ENCODE measurements around the gene RPL22L1.
A peak's percentile ranks its signal among the peaks of the same experiment; 100 is the strongest.

Gene RPL22L1

GRCh38 chr3:170909129-170909903 lies 39.3 kb upstream of the RPL22L1 start:
- H3K36me3 ChIP-seq (ENCODE audit: control insufficient read depth, low read length), result no peaks in the 10 kb centered on the region
- peak overlapping the region; percentile 32; the same call in 1 of the 2 replicates for H3K4me2 ChIP-seq (ENCODE audit: low read length)
- H3K9me3 ChIP-seq (ENCODE audit: control insufficient read depth, insufficient read depth, low read length), result peaks cover 7% of the 10 kb centered on the region
- no peak overlapping the region for H3K27ac ChIP-seq (ENCODE audit: low read depth, low read length)
- no peaks in the 10 kb centered on the region for H3K9me2 ChIP-seq (replicated peaks; ENCODE audit: control insufficient read depth, low read length)
- no peaks in the 10 kb centered on the region for H3K27me3 ChIP-seq (ENCODE audit: control insufficient read depth, low read length)
- TF ChIP-seq EZH2phosphoT487 (IDR thresholded peaks at IDR 0.05; ENCODE audit: borderline replicate concordance, low read length) (no peak), CTCF (IDR thresholded peaks at IDR 0.05; ENCODE audit: low read depth, low read length, poor library complexity, severe bottlenecking) (no peak)
- H3K4me1 ChIP-seq (ENCODE audit: control insufficient read depth, low read length), result peaks cover 18% of the 10 kb centered on the region
- peaks cover 4% of the 10 kb centered on the region; the same call in 1 of the 2 replicates for H3K79me2 ChIP-seq (ENCODE audit: control insufficient read depth, low read length)
- no peaks in the 10 kb centered on the region for H3F3A ChIP-seq (ENCODE audit: control insufficient read depth, insufficient read depth)
- no peaks in the 10 kb centered on the region for H4K20me1 ChIP-seq (ENCODE audit: control insufficient read depth, insufficient read depth, low read depth, low read length)
- H3K4me3 ChIP-seq (ENCODE audit: low read length), result peak overlapping the region; percentile 14; the same call in 1 of the 2 replicates

GRCh38 chr3:170908235-170909116 lies 38.5 kb upstream of the RPL22L1 start, which contains the start of gene EIF5A2:
TSS of gene EIF5A2 (minus strand) at chr3:170908637. CDS start at chr3:170907806, 831 bp downstream.
- Histone ChIP-seq H3K27me3 (ENCODE audit: control insufficient read depth, low read length) (no peaks in the 10 kb centered on the region), H4K20me1 (ENCODE audit: control insufficient read depth, insufficient read depth, low read depth, low read length) (no peaks in the 10 kb centered on the region), H3K9me3 (ENCODE audit: control insufficient read depth, insufficient read depth, low read length) (peaks cover 7% of the 10 kb centered on the region), H3K4me3 (ENCODE audit: low read length) (peak within 1 kb of the TSS; percentile 81), H3K4me2 (ENCODE audit: low read length) (peak within 1 kb of the TSS; percentile 62), H3K79me2 (ENCODE audit: control insufficient read depth, low read length) (peaks cover 4% of the 10 kb centered on the region; the same call in 1 of the 2 replicates), H3K4me1 (ENCODE audit: control insufficient read depth, low read length) (peaks cover 18% of the 10 kb centered on the region), H3K9me2 (replicated peaks; ENCODE audit: control insufficient read depth, low read length) (no peaks in the 10 kb centered on the region), H3K36me3 (ENCODE audit: control insufficient read depth, low read length) (no peaks in the 10 kb centered on the region), H3K27ac (ENCODE audit: low read depth, low read length) (no peak within 1 kb of the TSS), H3F3A (ENCODE audit: control insufficient read depth, insufficient read depth) (no peaks in the 10 kb centered on the region)
- no peak for TF ChIP-seq EZH2phosphoT487 (IDR thresholded peaks at IDR 0.05; ENCODE audit: borderline replicate concordance, low read length)
- no peak for TF ChIP-seq CTCF (IDR thresholded peaks at IDR 0.05; ENCODE audit: low read depth, low read length, poor library complexity, severe bottlenecking)

GRCh38 chr3:170907637-170908234 lies 37.7 kb upstream of the RPL22L1 start:
- Histone ChIP-seq H3K9me3 (ENCODE audit: control insufficient read depth, insufficient read depth, low read length) (peaks cover 7% of the 10 kb centered on the region), H3K4me2 (ENCODE audit: low read length) (peak overlapping the region; percentile 62), H3K79me2 (ENCODE audit: control insufficient read depth, low read length) (peaks cover 4% of the 10 kb centered on the region; the same call in 1 of the 2 replicates), H3K36me3 (ENCODE audit: control insufficient read depth, low read length) (no peaks in the 10 kb centered on the region), H3K4me1 (ENCODE audit: control insufficient read depth, low read length) (peaks cover 18% of the 10 kb centered on the region), H3K27ac (ENCODE audit: low read depth, low read length) (no peak overlapping the region), H3K27me3 (ENCODE audit: control insufficient read depth, low read length) (no peaks in the 10 kb centered on the region), H3K9me2 (replicated peaks; ENCODE audit: control insufficient read depth, low read length) (no peaks in the 10 kb centered on the region), H3F3A (ENCODE audit: control insufficient read depth, insufficient read depth) (no peaks in the 10 kb centered on the region), H4K20me1 (ENCODE audit: control insufficient read depth, insufficient read depth, low read depth, low read length) (no peaks in the 10 kb centered on the region), H3K4me3 (ENCODE audit: low read length) (peak overlapping the region; percentile 81)
- TF ChIP-seq EZH2phosphoT487 (IDR thresholded peaks at IDR 0.05; ENCODE audit: borderline replicate concordance, low read length), result no peak
- TF ChIP-seq CTCF (IDR thresholded peaks at IDR 0.05; ENCODE audit: low read depth, low read length, poor library complexity, severe bottlenecking), result no peak

Data from DOHH2 (cell line).